Fibroblast of villous mesenchyme (primary cell): ENCODE data around the gene RNASE8. TPM values are rescaled to one million over a fixed set of nuclear protein-coding genes. Genes with fewer than 3 reads are reported as not detected.

Experiments used
- DNase-seq: peaks from one replicate; pipeline ENCODE4 v3.0.0-alpha.2; 2010; ENCODE audit warnings: low read depth
- H3K4me3 ChIP-seq: 2 replicates; pipeline ENCODE4 v1.5.1; 2011; ENCODE audit warnings: low read depth, mild to moderate bottlenecking, low read length
- total RNA-seq: library from RNA; depleted of rRNA; stranded (reverse); fragments of >200 nt; gene quantifications from 2 replicates; pipeline ENCODE4 v1.2.3, GENCODE V29; 2012
- TF ChIP-seq, protein P1 (sequence below): IDR thresholded peaks from 2 replicates; pipeline ENCODE4 v1.5.1; 2012; ENCODE audit warnings: low read depth, mild to moderate bottlenecking, low read length; ENCODE audit not compliant: insufficient read depth

The RNASE8 gene
- total RNA-seq, 1 donor: not detected

GRCh38 chr14:21106176-21106497, 48.5 kb downstream of the RNASE8 start:
- no peak overlapping the region for H3K4me3 ChIP-seq
- peak; percentile 40 for DNase-seq
- TF ChIP-seq, protein P1, sequence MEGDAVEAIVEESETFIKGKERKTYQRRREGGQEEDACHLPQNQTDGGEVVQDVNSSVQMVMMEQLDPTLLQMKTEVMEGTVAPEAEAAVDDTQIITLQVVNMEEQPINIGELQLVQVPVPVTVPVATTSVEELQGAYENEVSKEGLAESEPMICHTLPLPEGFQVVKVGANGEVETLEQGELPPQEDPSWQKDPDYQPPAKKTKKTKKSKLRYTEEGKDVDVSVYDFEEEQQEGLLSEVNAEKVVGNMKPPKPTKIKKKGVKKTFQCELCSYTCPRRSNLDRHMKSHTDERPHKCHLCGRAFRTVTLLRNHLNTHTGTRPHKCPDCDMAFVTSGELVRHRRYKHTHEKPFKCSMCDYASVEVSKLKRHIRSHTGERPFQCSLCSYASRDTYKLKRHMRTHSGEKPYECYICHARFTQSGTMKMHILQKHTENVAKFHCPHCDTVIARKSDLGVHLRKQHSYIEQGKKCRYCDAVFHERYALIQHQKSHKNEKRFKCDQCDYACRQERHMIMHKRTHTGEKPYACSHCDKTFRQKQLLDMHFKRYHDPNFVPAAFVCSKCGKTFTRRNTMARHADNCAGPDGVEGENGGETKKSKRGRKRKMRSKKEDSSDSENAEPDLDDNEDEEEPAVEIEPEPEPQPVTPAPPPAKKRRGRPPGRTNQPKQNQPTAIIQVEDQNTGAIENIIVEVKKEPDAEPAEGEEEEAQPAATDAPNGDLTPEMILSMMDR: no peak

DNA sequence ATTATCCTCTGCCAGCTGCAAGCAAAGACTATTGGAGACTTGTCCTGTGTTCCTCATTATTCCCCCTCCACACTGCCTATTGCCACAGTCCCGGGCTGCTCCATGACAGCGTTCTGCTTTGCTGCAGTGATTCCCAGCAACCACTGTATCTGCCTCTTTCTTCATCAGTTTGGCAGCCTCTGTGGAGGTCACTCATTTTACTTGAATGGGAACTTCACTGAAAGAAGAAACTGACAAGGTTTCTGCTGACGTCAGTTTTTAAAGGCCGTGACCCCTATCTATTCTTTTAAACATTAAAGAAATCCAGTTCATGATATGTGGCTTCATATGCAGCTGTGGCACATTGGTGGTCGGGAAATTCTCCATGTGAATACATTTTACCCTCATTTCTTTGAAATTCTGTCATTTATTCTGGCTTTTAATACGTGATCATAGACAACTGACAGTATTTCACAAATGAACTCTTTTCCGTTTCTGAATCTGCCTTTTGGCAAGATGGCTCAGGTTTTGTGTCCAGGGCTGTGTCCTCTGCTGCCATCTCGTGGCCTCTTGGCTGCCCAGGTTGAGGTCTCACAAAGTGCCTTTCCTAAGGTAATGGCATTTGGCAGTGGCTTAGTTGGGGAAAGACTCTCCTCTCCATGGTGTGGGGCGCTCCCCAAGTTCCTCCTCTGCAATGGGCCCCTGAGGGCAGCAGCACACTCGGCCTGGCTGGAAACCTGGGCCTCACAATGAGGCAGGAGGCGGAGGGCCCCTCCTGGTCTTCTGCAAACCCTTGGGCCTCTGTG, 49.1 kb downstream of the RNASE8 start:
- DNase-seq: peak; percentile 77
- TF ChIP-seq, protein P1: peak; percentile 93
- H3K4me3 ChIP-seq: no peak overlapping the region

GRCh38 chr14:21107283-21107800, 49.7 kb downstream of the RNASE8 start:
- no peak overlapping the region for H3K4me3 ChIP-seq
- peak; percentile 59 for DNase-seq
- TF ChIP-seq, protein P1: no peak

Other genes with a start within 250 kb of the RNASE8 start
- gene RNASE3, start 166.4 kb upstream of the RNASE8 start, total RNA-seq: not detected in 2 replicates
- not detected in 2 replicates for gene RNASE2, start 102.3 kb upstream of the RNASE8 start, total RNA-seq
- gene METTL17, start 67.8 kb upstream of the RNASE8 start, total RNA-seq: 34.5 and 41.2 TPM in 2 replicates
- not detected in 2 replicates for gene SLC39A2, start 58.5 kb upstream of the RNASE8 start, total RNA-seq
- gene NDRG2, start 32.8 kb upstream of the RNASE8 start, total RNA-seq: 1.3 TPM in 1 of 2 replicates, not detected in the other
- gene TPPP2, start 27.6 kb upstream of the RNASE8 start, total RNA-seq: not detected in 2 replicates
- not detected in 2 replicates for gene RNASE13, start 23.0 kb upstream of the RNASE8 start, total RNA-seq
- gene RNASE7, start 15.5 kb upstream of the RNASE8 start, total RNA-seq: not detected in 2 replicates
- gene ARHGEF40, start 12.5 kb downstream of the RNASE8 start, total RNA-seq: 39.6 and 45.3 TPM in 2 replicates
- 1.7 and 2.6 TPM in 2 replicates for gene ZNF219, start 40.8 kb downstream of the RNASE8 start, total RNA-seq
- 0.64 TPM in 1 of 2 replicates, not detected in the other for gene TMEM253, start 43.2 kb downstream of the RNASE8 start, total RNA-seq
- under 0.01 TPM in 1 of 2 replicates, not detected in the other for gene OR5AU1, start 98.2 kb downstream of the RNASE8 start, total RNA-seq
- 551 and 671 TPM in 2 replicates for gene HNRNPC, start 211.6 kb downstream of the RNASE8 start, total RNA-seq
- gene RPGRIP1, start 222.3 kb downstream of the RNASE8 start, total RNA-seq: under 0.01 TPM in 1 of 2 replicates, not detected in the other